WTC11 (cell line): ENCODE measurements around the gene IGFALS. TPM values are rescaled to one million over a fixed set of nuclear protein-coding genes. Genes with fewer than 3 reads are reported as not detected.
"Not testable (repeated sequence)": the region's sequence is repeated elsewhere in the genome, so short reads cannot be mapped to it uniquely, and the experiment has no call there.

Experiments
- ATAC-seq: fragments of 200-7000 bp; cut with Tn5 transposase; 2 replicates; pipeline ENCODE4 v1.10.0; 2021; ENCODE audit warnings: mild to moderate bottlenecking, moderate library complexity
- CTCF ChIA-PET: fragments of 300-600 bp; sonication (Branson Sonifier 250); formaldehyde crosslinking; loops from one replicate; lab custom pipeline; 2021; ENCODE audit warnings: antibody characterized with exemption; lab: Charles Lee
- POLR2A ChIA-PET: fragments of 350-600 bp; sonication (Branson Sonifier 250); formaldehyde crosslinking; loops from one replicate; lab custom pipeline; 2021; ENCODE audit warnings: antibody characterized with exemption; lab: Charles Lee
- DNase-seq: peaks from one replicate; pipeline ENCODE4 v3.0.0; 2021; ENCODE audit warnings: low spot score
- H3K27ac Mint-ChIP-seq: 2 replicates; pipeline ENCODE4 v1.8.0; 2021; ENCODE audit warnings: mixed read lengths
- H3K27me3 Mint-ChIP-seq: 2 replicates; pipeline ENCODE4 v1.8.0; 2021; ENCODE audit warnings: low read depth, mild to moderate bottlenecking, moderate library complexity, mixed read lengths
- H3K36me3 Mint-ChIP-seq: 2 replicates; pipeline ENCODE4 v1.8.0; 2021; ENCODE audit warnings: mixed read lengths
- H3K4me1 Mint-ChIP-seq: 2 replicates; pipeline ENCODE4 v1.8.0; 2022; ENCODE audit warnings: mixed read lengths
- H3K4me3 Mint-ChIP-seq: 2 replicates; pipeline ENCODE4 v1.8.0; 2021; ENCODE audit warnings: mild to moderate bottlenecking, moderate library complexity, mixed read lengths
- H3K9me3 Mint-ChIP-seq: 2 replicates; pipeline ENCODE4 v1.8.0; 2021; ENCODE audit warnings: mixed read lengths
- CREM ChIP-seq: sonication (generic); formaldehyde crosslinking; IDR thresholded peaks from 2 replicates; pipeline ENCODE4 v1.8.1; 2022; ENCODE audit warnings: mild to moderate bottlenecking, missing genetic modification reagents, moderate library complexity
- ESRRA ChIP-seq: sonication (generic); formaldehyde crosslinking; IDR thresholded peaks from 2 replicates; pipeline ENCODE4 v1.8.1; 2022; ENCODE audit warnings: mild to moderate bottlenecking, missing genetic modification reagents, borderline replicate concordance
- FOXK1 ChIP-seq: sonication (generic); formaldehyde crosslinking; IDR thresholded peaks from 2 replicates; pipeline ENCODE4 v1.8.0; 2022; ENCODE audit warnings: mild to moderate bottlenecking, moderate library complexity, missing genetic modification reagents
- MXD4 ChIP-seq: fragments of 250-450 bp; sonication (Bioruptor Pico); IDR thresholded peaks from 2 replicates; pipeline ENCODE4 v1.8.0; 2021; ENCODE audit warnings: mild to moderate bottlenecking, moderate library complexity, borderline replicate concordance
- NFE2L1 ChIP-seq: sonication (generic); formaldehyde crosslinking; IDR thresholded peaks from 2 replicates; pipeline ENCODE4 v1.8.1; 2023; ENCODE audit warnings: missing genetic modification reagents
- NR1H2 ChIP-seq: sonication (generic); formaldehyde crosslinking; IDR thresholded peaks from 2 replicates; pipeline ENCODE4 v1.9.0; 2021; ENCODE audit warnings: mild to moderate bottlenecking, moderate library complexity, missing genetic modification reagents
- NR2C2 ChIP-seq: sonication (generic); formaldehyde crosslinking; IDR thresholded peaks from 2 replicates; pipeline ENCODE4 v1.8.0; 2022; ENCODE audit warnings: mild to moderate bottlenecking, missing genetic modification reagents
- NR3C1 ChIP-seq: sonication (generic); formaldehyde crosslinking; conservative IDR thresholded peaks from 2 replicates; pipeline ENCODE4 v1.8.1; 2023; ENCODE audit warnings: low read depth, mild to moderate bottlenecking, missing genetic modification reagents
- TEAD4 ChIP-seq: sonication (generic); formaldehyde crosslinking; IDR thresholded peaks from 2 replicates; pipeline ENCODE4 v1.8.0; 2022; ENCODE audit warnings: mild to moderate bottlenecking, missing genetic modification reagents
- ZNF121 ChIP-seq: sonication (generic); formaldehyde crosslinking; IDR thresholded peaks from 2 replicates; pipeline ENCODE4 v1.8.0; 2023; ENCODE audit warnings: missing genetic modification reagents
- ZNF263 ChIP-seq: sonication (generic); formaldehyde crosslinking; IDR thresholded peaks from 2 replicates; pipeline ENCODE4 v1.8.1; 2022; ENCODE audit warnings: low read depth, mild to moderate bottlenecking, moderate library complexity, missing genetic modification reagents
- ZNF416 ChIP-seq: fragments of 250-450 bp; sonication (Bioruptor Pico); IDR thresholded peaks from 2 replicates; pipeline ENCODE4 v1.9.0; 2021; ENCODE audit warnings: mild to moderate bottlenecking, inconsistent platforms
- total RNA-seq: library from RNA; stranded (reverse); gene quantifications from 3 replicates; pipeline ENCODE4 v1.2.3, GENCODE V29; 2021
- TF ChIP-seq, protein P1 (sequence below): sonication (generic); formaldehyde crosslinking; IDR thresholded peaks from 2 replicates; pipeline ENCODE4 v1.8.1; 2023; ENCODE audit warnings: mild to moderate bottlenecking, missing genetic modification reagents, borderline replicate concordance
- TF ChIP-seq, protein P2 (sequence below): sonication (generic); formaldehyde crosslinking; IDR thresholded peaks from 2 replicates; pipeline ENCODE4 v1.8.1; 2022; ENCODE audit warnings: low read depth, mild to moderate bottlenecking, moderate library complexity, missing genetic modification reagents, borderline replicate concordance
- TF ChIP-seq, protein P3 (sequence below): fragments of 200-600 bp; IDR thresholded peaks from 2 replicates; pipeline ENCODE4 v1.8.0; 2022; ENCODE audit warnings: antibody characterized with exemption
- TF ChIP-seq, protein P4 (sequence below): sonication (generic); formaldehyde crosslinking; IDR thresholded peaks from 2 replicates; pipeline ENCODE4 v1.8.0; 2022; ENCODE audit warnings: mild to moderate bottlenecking, missing genetic modification reagents
- TF ChIP-seq, protein P5 (sequence below): sonication (generic); formaldehyde crosslinking; conservative IDR thresholded peaks from 2 replicates; pipeline ENCODE4 v1.8.1; 2023; ENCODE audit warnings: mild to moderate bottlenecking, low read depth, missing genetic modification reagents, moderate library complexity
- TF ChIP-seq, protein P6 (sequence below): fragments of 250-450 bp; sonication (Bioruptor Pico); IDR thresholded peaks from 2 replicates; pipeline ENCODE4 v1.8.0; 2021; ENCODE audit warnings: mild to moderate bottlenecking
- TF ChIP-seq, protein P7 (sequence below): sonication (generic); formaldehyde crosslinking; IDR thresholded peaks from 2 replicates; pipeline ENCODE4 v1.8.1; 2023; ENCODE audit warnings: mild to moderate bottlenecking, missing genetic modification reagents

Gene IGFALS
- total RNA-seq, 1 experiment from 2014 or later, result not detected

DNA sequence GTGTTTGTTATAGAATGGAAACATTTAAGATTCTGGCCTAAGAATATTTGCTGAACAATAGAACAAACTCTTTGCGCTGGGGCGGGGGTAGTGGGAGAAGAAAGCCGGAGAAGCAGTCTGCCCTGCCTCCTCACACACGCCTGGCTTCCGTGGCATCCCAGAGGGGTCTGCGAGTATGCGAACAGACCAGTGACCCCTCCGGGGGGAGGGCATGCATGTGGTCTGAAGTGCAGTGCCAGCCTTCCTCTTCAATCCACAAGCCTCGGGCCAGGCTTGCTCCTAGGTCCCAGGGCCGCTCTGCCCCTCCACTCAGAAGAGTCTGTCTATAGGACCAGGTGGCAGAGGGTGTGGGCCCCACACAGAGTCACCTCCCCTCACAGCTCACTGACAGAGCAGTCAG lies 14.1 kb upstream of the IGFALS start (continued):
- TF ChIP-seq ZNF263 (no peak), ZNF121 (CRISPR knock-in tag) (no peak), ZNF416 (CRISPR knock-in tag) (no peak), NR2C2 (no peak), NR1H2 (CRISPR knock-in tag) (no peak), TEAD4 (CRISPR knock-in tag) (no peak)
- TF ChIP-seq, protein P1, sequence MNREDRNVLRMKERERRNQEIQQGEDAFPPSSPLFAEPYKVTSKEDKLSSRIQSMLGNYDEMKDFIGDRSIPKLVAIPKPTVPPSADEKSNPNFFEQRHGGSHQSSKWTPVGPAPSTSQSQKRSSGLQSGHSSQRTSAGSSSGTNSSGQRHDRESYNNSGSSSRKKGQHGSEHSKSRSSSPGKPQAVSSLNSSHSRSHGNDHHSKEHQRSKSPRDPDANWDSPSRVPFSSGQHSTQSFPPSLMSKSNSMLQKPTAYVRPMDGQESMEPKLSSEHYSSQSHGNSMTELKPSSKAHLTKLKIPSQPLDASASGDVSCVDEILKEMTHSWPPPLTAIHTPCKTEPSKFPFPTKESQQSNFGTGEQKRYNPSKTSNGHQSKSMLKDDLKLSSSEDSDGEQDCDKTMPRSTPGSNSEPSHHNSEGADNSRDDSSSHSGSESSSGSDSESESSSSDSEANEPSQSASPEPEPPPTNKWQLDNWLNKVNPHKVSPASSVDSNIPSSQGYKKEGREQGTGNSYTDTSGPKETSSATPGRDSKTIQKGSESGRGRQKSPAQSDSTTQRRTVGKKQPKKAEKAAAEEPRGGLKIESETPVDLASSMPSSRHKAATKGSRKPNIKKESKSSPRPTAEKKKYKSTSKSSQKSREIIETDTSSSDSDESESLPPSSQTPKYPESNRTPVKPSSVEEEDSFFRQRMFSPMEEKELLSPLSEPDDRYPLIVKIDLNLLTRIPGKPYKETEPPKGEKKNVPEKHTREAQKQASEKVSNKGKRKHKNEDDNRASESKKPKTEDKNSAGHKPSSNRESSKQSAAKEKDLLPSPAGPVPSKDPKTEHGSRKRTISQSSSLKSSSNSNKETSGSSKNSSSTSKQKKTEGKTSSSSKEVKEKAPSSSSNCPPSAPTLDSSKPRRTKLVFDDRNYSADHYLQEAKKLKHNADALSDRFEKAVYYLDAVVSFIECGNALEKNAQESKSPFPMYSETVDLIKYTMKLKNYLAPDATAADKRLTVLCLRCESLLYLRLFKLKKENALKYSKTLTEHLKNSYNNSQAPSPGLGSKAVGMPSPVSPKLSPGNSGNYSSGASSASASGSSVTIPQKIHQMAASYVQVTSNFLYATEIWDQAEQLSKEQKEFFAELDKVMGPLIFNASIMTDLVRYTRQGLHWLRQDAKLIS (CRISPR knock-in tag), result no peak
- TF ChIP-seq, protein P2, sequence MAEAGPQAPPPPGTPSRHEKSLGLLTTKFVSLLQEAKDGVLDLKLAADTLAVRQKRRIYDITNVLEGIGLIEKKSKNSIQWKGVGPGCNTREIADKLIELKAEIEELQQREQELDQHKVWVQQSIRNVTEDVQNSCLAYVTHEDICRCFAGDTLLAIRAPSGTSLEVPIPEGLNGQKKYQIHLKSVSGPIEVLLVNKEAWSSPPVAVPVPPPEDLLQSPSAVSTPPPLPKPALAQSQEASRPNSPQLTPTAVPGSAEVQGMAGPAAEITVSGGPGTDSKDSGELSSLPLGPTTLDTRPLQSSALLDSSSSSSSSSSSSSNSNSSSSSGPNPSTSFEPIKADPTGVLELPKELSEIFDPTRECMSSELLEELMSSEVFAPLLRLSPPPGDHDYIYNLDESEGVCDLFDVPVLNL, result no peak
- TF ChIP-seq, protein P3, sequence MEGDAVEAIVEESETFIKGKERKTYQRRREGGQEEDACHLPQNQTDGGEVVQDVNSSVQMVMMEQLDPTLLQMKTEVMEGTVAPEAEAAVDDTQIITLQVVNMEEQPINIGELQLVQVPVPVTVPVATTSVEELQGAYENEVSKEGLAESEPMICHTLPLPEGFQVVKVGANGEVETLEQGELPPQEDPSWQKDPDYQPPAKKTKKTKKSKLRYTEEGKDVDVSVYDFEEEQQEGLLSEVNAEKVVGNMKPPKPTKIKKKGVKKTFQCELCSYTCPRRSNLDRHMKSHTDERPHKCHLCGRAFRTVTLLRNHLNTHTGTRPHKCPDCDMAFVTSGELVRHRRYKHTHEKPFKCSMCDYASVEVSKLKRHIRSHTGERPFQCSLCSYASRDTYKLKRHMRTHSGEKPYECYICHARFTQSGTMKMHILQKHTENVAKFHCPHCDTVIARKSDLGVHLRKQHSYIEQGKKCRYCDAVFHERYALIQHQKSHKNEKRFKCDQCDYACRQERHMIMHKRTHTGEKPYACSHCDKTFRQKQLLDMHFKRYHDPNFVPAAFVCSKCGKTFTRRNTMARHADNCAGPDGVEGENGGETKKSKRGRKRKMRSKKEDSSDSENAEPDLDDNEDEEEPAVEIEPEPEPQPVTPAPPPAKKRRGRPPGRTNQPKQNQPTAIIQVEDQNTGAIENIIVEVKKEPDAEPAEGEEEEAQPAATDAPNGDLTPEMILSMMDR, result no peak
- TF ChIP-seq, protein P4, sequence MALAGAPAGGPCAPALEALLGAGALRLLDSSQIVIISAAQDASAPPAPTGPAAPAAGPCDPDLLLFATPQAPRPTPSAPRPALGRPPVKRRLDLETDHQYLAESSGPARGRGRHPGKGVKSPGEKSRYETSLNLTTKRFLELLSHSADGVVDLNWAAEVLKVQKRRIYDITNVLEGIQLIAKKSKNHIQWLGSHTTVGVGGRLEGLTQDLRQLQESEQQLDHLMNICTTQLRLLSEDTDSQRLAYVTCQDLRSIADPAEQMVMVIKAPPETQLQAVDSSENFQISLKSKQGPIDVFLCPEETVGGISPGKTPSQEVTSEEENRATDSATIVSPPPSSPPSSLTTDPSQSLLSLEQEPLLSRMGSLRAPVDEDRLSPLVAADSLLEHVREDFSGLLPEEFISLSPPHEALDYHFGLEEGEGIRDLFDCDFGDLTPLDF (CRISPR knock-in tag), result no peak

DNA sequence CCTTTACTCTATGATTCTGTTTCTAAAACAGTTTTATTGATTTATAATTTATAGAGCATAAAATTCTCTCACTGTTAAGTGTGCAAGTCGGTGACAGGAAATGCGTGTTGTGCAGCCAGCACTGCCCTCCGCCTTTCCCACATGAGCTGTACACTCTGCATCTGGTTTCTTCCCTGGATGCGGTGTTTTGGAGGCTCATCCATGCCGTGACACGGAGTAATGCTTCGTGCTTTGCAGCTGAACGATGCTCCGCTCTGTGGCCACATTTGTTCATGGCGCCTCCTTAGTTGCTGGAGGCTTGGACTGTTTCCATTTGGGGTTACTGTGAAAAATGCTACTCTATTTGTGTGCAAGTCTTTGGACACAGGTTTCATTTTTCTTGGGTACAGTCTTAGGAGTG lies 7.2 kb upstream of the IGFALS start:
- no peak for DNase-seq
- Mint-ChIP-seq H3K4me3 (no peak overlapping the region), H3K36me3 (peaks cover 31% of the 10 kb centered on the region), H3K4me1 (no peaks in the 10 kb centered on the region), H3K27me3 (peaks cover 12% of the 10 kb centered on the region), H3K27ac (no peak overlapping the region), H3K9me3 (peaks cover 44% of the 10 kb centered on the region)
- no peak for ATAC-seq
- no peak for TF ChIP-seq MXD4
- TF ChIP-seq ESRRA (CRISPR knock-in tag), result no peak
- TF ChIP-seq FOXK1 (CRISPR knock-in tag), result no peak
- TF ChIP-seq, protein P5, sequence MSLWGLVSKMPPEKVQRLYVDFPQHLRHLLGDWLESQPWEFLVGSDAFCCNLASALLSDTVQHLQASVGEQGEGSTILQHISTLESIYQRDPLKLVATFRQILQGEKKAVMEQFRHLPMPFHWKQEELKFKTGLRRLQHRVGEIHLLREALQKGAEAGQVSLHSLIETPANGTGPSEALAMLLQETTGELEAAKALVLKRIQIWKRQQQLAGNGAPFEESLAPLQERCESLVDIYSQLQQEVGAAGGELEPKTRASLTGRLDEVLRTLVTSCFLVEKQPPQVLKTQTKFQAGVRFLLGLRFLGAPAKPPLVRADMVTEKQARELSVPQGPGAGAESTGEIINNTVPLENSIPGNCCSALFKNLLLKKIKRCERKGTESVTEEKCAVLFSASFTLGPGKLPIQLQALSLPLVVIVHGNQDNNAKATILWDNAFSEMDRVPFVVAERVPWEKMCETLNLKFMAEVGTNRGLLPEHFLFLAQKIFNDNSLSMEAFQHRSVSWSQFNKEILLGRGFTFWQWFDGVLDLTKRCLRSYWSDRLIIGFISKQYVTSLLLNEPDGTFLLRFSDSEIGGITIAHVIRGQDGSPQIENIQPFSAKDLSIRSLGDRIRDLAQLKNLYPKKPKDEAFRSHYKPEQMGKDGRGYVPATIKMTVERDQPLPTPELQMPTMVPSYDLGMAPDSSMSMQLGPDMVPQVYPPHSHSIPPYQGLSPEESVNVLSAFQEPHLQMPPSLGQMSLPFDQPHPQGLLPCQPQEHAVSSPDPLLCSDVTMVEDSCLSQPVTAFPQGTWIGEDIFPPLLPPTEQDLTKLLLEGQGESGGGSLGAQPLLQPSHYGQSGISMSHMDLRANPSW (CRISPR knock-in tag), result no peak
- TF ChIP-seq, protein P6, sequence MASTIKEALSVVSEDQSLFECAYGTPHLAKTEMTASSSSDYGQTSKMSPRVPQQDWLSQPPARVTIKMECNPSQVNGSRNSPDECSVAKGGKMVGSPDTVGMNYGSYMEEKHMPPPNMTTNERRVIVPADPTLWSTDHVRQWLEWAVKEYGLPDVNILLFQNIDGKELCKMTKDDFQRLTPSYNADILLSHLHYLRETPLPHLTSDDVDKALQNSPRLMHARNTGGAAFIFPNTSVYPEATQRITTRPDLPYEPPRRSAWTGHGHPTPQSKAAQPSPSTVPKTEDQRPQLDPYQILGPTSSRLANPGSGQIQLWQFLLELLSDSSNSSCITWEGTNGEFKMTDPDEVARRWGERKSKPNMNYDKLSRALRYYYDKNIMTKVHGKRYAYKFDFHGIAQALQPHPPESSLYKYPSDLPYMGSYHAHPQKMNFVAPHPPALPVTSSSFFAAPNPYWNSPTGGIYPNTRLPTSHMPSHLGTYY (CRISPR knock-in tag), result no peak
- TF ChIP-seq ZNF416 (CRISPR knock-in tag), result no peak
- TF ChIP-seq, protein P7, sequence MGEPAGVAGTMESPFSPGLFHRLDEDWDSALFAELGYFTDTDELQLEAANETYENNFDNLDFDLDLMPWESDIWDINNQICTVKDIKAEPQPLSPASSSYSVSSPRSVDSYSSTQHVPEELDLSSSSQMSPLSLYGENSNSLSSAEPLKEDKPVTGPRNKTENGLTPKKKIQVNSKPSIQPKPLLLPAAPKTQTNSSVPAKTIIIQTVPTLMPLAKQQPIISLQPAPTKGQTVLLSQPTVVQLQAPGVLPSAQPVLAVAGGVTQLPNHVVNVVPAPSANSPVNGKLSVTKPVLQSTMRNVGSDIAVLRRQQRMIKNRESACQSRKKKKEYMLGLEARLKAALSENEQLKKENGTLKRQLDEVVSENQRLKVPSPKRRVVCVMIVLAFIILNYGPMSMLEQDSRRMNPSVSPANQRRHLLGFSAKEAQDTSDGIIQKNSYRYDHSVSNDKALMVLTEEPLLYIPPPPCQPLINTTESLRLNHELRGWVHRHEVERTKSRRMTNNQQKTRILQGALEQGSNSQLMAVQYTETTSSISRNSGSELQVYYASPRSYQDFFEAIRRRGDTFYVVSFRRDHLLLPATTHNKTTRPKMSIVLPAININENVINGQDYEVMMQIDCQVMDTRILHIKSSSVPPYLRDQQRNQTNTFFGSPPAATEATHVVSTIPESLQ (CRISPR knock-in tag), result no peak
- no peak for TF ChIP-seq NFE2L1
- TF ChIP-seq CREM (CRISPR knock-in tag), result no peak
- no peak for TF ChIP-seq NR3C1 (CRISPR knock-in tag)
- CTCF ChIA-PET, result no interaction called here
- POLR2A ChIA-PET, result no interaction called here

DNA sequence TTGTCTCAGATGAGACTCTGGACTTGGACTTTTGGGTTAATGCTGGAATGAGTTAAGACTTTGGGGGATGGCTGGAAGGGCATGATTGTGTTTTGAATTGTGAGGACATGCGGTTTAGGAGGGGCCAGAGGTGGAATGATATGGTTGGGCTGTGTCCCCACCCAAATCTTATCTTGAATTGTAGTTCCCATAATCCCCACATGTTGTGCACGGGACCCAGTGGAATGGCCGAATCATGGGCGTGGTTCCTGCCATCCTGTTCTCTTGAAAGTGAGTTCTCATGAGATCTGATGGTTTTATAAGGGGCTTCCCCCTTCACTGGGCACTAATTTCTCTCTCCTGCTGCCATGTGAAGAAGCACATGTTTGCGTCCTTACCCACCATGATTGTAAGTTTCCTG lies 5.8 kb upstream of the IGFALS start:
- POLR2A ChIA-PET, CTCF ChIA-PET: not testable (repeated sequence)

More for the DNA sequence above, 5.8 kb upstream of the IGFALS start:
- not testable (repeated sequence) for ATAC-seq, H3K4me3 Mint-ChIP-seq, H3K27ac Mint-ChIP-seq, H3K4me1 Mint-ChIP-seq, DNase-seq
- Mint-ChIP-seq H3K27me3 (peaks cover 12% of the 10 kb centered on the region), H3K9me3 (peaks cover 44% of the 10 kb centered on the region), H3K36me3 (peaks cover 28% of the 10 kb centered on the region)
